GM12864 (cell line): Measurements from ENCODE around the gene KMT5B.

Experiments used
- DNase-seq: peaks from one replicate; pipeline ENCODE4 v3.0.0-alpha.2; 2011; ENCODE audit warnings: low read depth
- H3K4me3 ChIP-seq: 2 replicates; pipeline ENCODE4 v1.5.1; 2011; ENCODE audit warnings: mild to moderate bottlenecking, low read depth, low read length, control low read depth
- TF ChIP-seq, protein P1 (sequence below): IDR thresholded peaks from 2 replicates; pipeline ENCODE4 v1.5.1; 2011; ENCODE audit warnings: low read depth, mild to moderate bottlenecking, moderate library complexity, low read length, control low read depth, inconsistent platforms; ENCODE audit errors: missing control alignments

KMT5B gene

GRCh38 chr11:68115285-68115684 is 97.8 kb downstream of the KMT5B start:
- DNase-seq: no peak
- TF ChIP-seq, protein P1, sequence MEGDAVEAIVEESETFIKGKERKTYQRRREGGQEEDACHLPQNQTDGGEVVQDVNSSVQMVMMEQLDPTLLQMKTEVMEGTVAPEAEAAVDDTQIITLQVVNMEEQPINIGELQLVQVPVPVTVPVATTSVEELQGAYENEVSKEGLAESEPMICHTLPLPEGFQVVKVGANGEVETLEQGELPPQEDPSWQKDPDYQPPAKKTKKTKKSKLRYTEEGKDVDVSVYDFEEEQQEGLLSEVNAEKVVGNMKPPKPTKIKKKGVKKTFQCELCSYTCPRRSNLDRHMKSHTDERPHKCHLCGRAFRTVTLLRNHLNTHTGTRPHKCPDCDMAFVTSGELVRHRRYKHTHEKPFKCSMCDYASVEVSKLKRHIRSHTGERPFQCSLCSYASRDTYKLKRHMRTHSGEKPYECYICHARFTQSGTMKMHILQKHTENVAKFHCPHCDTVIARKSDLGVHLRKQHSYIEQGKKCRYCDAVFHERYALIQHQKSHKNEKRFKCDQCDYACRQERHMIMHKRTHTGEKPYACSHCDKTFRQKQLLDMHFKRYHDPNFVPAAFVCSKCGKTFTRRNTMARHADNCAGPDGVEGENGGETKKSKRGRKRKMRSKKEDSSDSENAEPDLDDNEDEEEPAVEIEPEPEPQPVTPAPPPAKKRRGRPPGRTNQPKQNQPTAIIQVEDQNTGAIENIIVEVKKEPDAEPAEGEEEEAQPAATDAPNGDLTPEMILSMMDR: no peak

GRCh38 chr11:68113986-68114385 is 99.1 kb downstream of the KMT5B start:
- no peak for DNase-seq
- TF ChIP-seq, protein P1: no peak
- no peak overlapping the region for H3K4me3 ChIP-seq

More at GRCh38 chr11:68115285-68115684, 97.8 kb downstream of the KMT5B start:
- no peak overlapping the region for H3K4me3 ChIP-seq

- no peak overlapping the region for H3K4me3 ChIP-seq
- no peak for DNase-seq
- TF ChIP-seq, protein P1: no peak
Measured at GRCh38 chr11:68107689-68108088, 105.4 kb downstream of the KMT5B start.

GRCh38 chr11:68106165-68106940 is 106.7 kb downstream of the KMT5B start:
- no peak for DNase-seq
- TF ChIP-seq, protein P1: no peak
- no peak overlapping the region for H3K4me3 ChIP-seq
